Stimulated activated CD4-positive, alpha-beta T cell treated with anti-CD3 and anti-CD28 coated beads, Interleukin-15, amount 100 ng/mL, for 48 hours (primary cell): ENCODE measurements around the gene BACE1.
"Not testable (repeated sequence)": the region's sequence is repeated elsewhere in the genome, so short reads cannot be mapped to it uniquely, and the experiment has no call there.

ENCODE experiments used
- DNase-seq, 2 donors: peaks; one replicate each; pipeline ENCODE4 v3.0.0-alpha.2; 2020; ENCODE audit warnings: low read depth in 2 of 2

The BACE1 gene

DNA sequence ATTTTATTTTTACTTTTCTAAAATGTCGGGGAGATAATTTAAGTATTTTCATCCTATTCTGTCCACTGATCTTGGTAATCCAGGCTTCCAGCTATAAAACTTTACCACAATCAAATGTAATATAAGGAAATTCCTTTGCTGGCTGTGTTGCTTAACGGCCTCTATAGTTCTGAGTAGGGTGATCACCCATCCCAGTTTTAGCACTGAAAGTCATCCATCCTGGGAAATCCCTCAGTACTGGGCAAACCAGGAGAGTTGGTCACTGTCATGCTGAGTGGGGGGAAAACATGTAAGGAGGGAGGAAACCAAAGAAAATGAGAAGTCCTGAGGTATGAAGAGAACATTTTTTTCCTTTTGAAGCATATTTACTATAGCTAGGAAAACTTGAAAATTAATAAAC, 37.7 kb downstream of the BACE1 start:
- DNase-seq, result no peak

DNA sequence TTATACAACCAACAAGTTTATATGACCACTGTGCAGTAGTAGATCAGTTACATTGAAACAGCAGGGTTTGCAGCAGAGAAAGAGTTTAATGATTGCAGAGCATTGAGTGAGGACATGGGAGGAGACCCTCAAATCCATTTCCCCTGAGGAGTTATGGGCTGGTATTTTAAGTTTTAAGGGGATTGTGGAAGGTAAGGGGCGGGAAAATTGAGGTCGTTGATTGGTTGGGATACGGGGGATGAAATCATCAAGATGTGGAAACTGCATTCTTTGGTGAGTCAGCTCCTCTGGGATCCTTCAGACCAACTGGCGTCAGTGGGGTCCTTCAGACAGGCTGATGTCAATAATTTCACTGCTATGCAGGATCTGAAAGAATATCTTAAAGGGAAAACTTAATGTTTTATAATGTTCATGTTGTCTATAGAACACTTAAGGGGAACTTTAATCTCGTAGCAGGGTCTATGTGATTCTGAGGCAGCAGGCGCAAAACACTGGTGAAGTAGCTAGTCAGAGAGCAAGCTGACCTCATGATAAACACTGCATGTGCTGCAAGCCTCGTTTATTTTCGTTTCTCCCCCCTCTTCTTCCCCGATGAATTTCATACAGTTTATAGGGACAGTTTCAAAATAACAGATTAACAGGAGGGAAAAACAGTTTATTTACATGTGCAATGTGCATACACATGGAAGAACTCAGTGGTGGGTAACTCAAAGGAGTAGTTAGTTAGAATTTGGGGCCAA, 42.3 kb downstream of the BACE1 start:
- no peak for DNase-seq

DNA sequence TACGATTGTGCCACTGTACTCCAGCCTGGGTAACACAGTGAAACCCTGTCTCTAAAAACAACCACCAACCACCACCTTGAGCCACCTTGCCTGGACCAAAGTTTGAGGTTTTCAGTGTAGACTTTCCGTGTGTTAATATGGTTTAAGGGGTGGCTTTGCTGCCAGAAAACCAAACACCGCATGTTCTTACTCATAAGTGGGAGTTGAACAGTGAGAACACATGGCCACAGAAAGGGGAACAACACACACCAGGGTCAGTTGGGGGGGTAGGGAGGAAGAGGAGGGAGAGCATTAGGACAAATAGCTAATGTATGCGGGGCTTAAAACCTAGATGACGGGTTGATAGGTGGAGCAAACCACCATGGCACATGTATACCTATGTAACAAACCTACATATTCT, 43.9 kb downstream of the BACE1 start:
- not testable (repeated sequence) for DNase-seq

DNA sequence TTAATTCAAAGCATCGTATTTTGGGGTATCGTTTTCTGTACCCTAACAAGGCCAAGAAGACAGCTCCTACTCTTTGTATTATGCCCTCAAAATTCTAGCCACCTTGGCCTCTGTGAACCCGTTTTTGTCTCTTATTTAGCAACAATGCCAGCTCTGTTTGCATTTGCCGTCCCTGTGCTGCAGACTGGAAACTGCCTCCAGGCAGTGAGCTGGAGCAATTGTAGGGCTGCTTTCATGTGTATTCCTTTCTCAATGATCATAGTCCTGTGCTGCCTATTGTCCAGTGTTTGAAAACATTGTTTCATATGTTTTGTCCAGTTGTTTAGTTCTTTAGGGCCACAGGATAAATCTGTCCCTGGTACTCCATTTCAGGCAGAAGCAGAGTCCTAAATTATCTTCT, 44.8 kb downstream of the BACE1 start:
- DNase-seq, result no peak

DNA sequence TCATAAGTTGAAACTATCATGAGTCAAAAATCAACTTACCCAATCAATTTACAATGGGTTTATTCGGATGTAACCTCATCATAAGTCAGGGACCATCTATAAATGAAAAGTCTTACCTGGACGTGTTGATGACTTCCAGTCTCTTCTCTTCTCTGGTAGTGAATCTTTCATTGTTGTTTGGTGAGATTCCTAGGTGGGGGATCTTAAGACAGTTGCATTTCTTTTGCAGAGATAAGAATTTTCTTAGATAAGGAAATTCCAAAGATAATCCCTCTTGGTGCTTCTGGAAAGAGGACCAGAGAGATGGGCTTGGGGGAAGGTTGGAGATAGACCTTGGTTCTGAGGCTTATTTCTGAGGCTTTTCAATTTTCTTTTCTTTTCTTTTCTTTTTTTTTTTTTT, 46.2 kb downstream of the BACE1 start:
- DNase-seq, result no peak

DNA sequence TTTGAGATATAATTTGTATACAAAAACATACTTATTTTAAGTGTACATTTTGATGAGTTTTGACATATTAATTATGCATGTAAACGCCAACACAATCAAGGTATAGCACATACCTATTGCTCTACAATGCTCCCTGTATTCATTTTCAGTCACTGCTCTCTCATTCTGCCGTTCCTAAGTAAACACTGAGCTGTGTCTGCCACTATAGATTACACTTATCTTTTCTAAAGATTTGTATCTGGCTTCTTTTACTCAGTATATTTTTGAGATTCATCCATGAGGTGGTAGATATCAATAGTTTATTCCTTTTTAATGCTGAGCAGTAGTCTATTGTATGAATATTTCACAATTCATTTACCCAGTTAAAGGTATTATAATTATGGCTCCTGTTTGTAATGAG, 50.3 kb downstream of the BACE1 start:
- no peak for DNase-seq

DNA sequence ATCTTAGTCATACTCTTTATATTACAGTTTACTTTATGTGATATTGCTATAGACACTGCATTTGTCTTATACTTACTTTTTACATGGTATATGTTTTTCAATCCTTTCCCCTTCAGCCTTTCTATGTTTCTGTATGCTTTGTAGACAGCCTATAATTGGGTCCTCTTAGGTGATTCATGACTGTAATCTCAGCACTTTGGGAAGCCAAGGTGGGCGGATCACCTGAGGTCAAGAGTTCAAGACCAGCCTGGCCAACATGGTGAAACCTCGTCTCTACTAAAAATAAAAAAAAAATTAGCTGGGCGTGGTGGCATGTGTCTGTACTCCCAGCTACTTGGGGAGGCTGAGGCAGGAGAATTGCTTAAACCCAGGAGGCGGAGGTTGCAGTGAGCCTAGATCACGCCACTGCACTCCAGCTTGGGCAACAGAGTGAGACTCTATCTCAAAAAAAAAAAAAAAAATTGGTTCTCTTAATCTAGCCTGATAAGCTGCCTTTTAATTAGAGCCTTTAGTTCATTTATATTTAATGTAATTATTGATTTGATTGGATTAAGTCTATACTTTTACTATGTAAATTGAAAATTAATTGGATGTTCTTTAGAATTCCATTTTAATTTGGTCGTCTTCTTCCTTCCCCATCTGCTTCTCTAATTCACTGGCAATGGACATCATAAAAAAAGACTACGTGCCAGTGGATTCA, 51.3 kb downstream of the BACE1 start:
- not testable (repeated sequence) for DNase-seq

DNA sequence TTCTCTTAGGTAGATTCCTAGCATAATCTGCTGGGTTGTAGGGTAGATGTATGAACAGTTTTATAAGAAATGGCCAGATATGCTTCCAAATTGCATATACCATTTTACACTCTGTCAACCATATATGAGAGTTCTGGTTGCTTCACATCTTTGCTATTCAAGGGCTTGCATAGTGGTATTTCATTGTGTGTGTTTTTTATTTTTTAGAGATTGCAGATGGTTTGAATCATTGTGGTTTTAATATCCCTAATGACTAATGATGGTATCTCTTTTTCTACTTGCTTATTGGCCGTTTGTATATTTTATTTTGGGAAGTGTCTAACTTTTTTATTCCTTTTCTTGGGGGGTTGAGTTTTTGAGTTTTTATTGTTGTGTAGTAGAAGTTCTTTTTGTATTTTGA, 56.6 kb downstream of the BACE1 start:
- no peak for DNase-seq

DNA sequence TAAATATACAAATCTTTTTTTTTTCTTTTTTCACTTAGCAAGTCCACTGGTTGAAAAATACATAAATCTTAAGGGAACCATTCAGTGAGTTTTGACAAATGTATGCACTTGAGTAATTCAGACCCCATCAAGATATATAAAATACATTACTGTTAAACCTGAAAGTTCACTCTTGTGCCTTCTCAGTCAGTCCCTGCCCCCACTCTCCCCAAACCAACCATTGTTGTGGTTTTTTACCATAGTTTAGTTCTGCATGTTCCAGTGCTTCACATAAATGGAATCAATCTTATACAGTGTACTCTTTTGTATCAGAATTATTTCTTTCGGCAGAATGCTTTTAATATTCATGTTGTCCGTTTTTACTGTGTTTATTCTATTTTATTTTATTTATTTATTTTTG, 57.5 kb downstream of the BACE1 start:
- no peak for DNase-seq

DNA sequence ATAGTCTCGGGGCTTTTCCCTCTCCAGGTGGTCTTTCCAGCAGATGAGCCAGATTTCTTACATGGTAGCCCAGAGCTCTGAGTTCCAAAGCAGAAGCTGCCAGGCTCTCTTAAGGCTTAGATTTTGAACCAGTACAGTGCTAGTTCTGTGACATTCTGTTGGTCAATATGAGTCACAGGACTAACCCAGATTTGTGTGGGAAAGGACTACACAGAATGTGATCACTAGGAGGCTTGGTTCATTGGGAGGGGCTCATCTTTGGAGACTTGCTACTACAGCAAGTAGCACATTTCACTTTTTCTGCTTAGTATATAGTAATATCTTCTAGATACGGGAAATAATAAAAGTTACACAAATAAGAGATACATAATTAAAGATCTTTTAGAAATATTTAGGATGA, 59.5 kb downstream of the BACE1 start:
- DNase-seq, result no peak

DNA sequence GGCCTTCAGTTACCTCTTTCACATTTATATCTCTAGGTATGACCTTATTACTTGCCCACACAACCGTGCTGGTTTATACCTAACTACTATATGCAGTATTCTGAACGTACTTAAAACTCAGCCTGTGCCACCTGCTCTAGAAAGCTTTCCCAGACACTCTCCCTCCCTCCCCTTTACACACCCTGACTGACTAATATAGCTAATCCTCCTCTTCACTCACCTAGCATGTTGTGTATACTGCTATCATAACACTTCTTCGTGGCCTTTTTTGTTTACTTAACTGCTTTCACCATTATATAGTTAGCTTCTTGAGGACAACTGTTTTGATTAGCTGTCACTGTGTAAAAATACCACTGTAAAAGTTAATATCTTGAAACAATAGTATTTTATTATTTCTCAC, 60.1 kb downstream of the BACE1 start:
- DNase-seq, result no peak

DNA sequence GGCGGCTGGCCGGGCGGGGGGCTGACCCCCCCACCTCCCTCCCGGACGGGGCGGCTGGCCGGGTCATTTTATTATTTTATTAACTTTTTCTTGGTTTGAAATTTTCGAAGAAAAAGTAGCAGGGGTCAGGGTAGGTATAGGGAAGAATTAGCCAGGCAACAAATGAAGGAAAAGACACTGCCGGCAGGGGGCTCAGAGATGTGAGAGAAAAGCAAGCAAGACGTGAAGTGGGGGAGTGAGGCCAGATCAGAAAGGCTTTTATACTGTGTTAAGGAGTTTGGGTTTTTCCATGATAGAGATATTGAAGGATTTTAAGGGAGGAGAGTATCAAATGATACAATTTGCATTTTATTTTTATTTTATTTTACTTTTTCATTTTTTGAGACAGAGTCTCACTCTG, 64.5 kb downstream of the BACE1 start:
- no peak for DNase-seq

DNA sequence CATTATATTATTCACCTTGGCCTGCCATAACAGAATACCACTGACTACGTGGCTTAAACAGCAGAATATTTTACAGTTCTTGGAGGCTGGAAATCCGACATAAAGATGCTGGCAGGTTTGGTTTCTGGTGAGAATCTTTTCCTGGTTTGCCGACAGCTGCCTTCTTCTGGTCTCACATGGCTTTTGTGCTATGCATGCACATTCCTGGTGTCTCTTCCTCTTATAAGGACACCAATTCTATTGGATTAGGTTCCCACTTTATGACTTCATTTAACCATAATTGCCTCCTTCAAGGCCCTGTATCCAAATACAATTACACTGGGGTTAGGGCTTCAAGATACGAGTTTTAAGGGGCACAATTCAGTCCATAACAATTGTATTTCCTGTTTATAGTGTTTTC, 66.5 kb downstream of the BACE1 start:
- no peak for DNase-seq

DNA sequence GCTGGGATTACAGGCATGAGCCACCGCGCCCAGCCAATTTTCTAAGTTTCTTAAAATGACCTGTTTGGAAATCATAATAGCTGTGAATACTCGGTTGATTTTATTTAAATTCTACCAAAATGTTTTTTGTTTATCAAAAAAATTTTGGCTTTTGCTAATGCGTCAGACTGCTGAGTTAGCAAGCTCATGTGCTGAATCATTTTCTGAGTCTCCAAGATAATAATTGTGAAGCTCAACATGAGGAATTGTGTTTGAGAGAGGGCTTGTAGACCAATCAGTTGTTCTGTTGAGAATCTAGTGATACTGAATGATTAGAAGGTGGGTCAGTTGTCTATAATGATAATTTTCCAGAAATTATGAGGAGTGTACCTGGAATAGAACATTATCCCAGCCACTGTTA, 67.7 kb downstream of the BACE1 start:
- no peak for DNase-seq

DNA sequence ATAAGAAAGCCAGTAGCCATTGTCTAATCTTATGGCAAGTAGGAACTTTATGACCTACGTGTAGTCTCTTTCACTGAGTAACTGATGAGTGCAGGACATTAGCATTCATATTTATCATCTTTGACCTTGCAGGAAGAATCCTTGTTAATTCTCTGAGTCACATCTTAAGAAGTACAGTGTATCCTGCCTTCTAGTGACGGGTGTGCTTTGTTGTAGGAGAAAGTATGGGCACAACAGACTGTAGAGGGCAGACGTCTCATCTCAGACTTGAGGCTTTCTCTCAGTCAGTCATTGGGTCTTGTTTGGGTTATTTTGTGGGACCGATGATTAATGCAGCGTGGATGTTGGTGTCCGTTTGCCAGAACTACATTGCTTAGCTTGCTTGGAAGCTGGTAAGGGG, 76.8 kb downstream of the BACE1 start:
- no peak for DNase-seq

DNA sequence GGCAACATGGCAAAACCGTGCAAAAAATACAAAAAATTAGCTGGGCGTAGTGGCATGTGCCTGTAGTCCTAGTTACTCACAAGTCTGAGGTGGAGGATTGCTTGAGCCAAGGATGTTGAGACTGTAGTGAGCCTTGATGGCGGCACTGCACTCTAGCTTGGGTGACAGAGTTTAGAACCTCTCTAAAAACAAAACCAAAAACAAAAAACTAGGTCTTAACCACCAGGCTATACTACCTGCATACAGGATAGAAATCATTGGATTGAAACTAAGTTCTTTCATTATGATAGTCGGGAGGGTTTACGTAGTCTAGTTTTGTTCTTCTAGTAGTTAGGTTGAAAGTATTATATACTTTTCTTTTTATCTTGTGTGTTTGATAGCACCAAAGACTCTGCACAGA, 77.8 kb downstream of the BACE1 start:
- no peak for DNase-seq
